ENCODE measurements around the gene HEXIM1. TPM values are rescaled to one million over a fixed set of nuclear protein-coding genes. Genes with fewer than 3 reads are reported as not detected.

HEXIM1 gene
- total RNA-seq, 2 experiments from 2014 or later: 40.2 to 42.4 TPM

- H3K27me3 Mint-ChIP-seq: no peaks in the 10 kb centered on the region
- CTCF ChIA-PET: interaction anchor here (1.8 kb wide), 1 partner anchor 28 kb away, joined by 7 read pairs; the partner anchor contains the start of gene ACBD4
- peaks cover 16% of the 10 kb centered on the region for H3K36me3 Mint-ChIP-seq
- DNase-seq (no peak), ATAC-seq (no peak)
- no peak overlapping the region for H3K27ac Mint-ChIP-seq
- H3K9me3 Mint-ChIP-seq (ENCODE audit: low read depth): no peaks in the 10 kb centered on the region
- no peaks in the 10 kb centered on the region for H3K4me1 Mint-ChIP-seq
- no peak overlapping the region for H3K4me3 Mint-ChIP-seq
Measured at GRCh38 chr17:45107293-45108010, 40.8 kb upstream of the HEXIM1 start.

GRCh38 chr17:45108051-45108450 lies 40.2 kb upstream of the HEXIM1 start:
- H3K4me1 Mint-ChIP-seq: no peaks in the 10 kb centered on the region

GRCh38 chr17:45108595-45109521 lies 39.4 kb upstream of the HEXIM1 start:
- DNase-seq (no peak), ATAC-seq (no peak)
- Mint-ChIP-seq H3K27ac (no peak overlapping the region), H3K27me3 (no peaks in the 10 kb centered on the region), H3K36me3 (peaks cover 7% of the 10 kb centered on the region), H3K4me3 (no peak overlapping the region), H3K9me3 (ENCODE audit: low read depth) (no peaks in the 10 kb centered on the region), H3K4me1 (no peaks in the 10 kb centered on the region)
- CTCF ChIA-PET: interaction anchor here (1.4 to 1.8 kb wide), 2 partner anchors 10 to 27 kb away, joined by 7 to 9 read pairs; partner anchors contain the start of gene ACBD4

More at GRCh38 chr17:45108051-45108450, 40.2 kb upstream of the HEXIM1 start:
- CTCF ChIA-PET: interaction anchor here (1.4 to 1.8 kb wide), 2 partner anchors 9 to 27 kb away, joined by 7 to 9 read pairs; partner anchors contain the start of gene ACBD4
- ATAC-seq: no peak
- Mint-ChIP-seq H3K9me3 (ENCODE audit: low read depth) (no peaks in the 10 kb centered on the region), H3K4me3 (no peak overlapping the region), H3K36me3 (peaks cover 12% of the 10 kb centered on the region), H3K27ac (no peak overlapping the region), H3K27me3 (no peaks in the 10 kb centered on the region)
- DNase-seq: no peak

GRCh38 chr17:45110676-45111611 lies 37.3 kb upstream of the HEXIM1 start:
- Mint-ChIP-seq H3K4me3 (no peak overlapping the region), H3K4me1 (no peaks in the 10 kb centered on the region), H3K9me3 (ENCODE audit: low read depth) (no peaks in the 10 kb centered on the region), H3K27ac (no peak overlapping the region), H3K27me3 (no peaks in the 10 kb centered on the region), H3K36me3 (no peaks in the 10 kb centered on the region)
- no peak for ATAC-seq
- CTCF ChIA-PET: no interaction called here
- DNase-seq: no peak

GRCh38 chr17:45111850-45112249 lies 36.4 kb upstream of the HEXIM1 start:
- Mint-ChIP-seq H3K27me3 (peaks cover 3% of the 10 kb centered on the region), H3K4me1 (no peaks in the 10 kb centered on the region), H3K4me3 (no peak overlapping the region), H3K9me3 (ENCODE audit: low read depth) (no peaks in the 10 kb centered on the region), H3K36me3 (no peaks in the 10 kb centered on the region), H3K27ac (no peak overlapping the region)
- ATAC-seq (no peak), DNase-seq (no peak)
- CTCF ChIA-PET: interaction anchor here (1.6 kb wide), 1 partner anchor 12 kb away, joined by 5 read pairs; no protein-coding TSS in a partner anchor

- H3K4me1 Mint-ChIP-seq: no peaks in the 10 kb centered on the region
- no peaks in the 10 kb centered on the region for H3K9me3 Mint-ChIP-seq (ENCODE audit: low read depth)
- CTCF ChIA-PET: interaction anchor here (1.6 kb wide), 1 partner anchor 13 kb away, joined by 5 read pairs; no protein-coding TSS in a partner anchor
- H3K27me3 Mint-ChIP-seq: peaks cover 3% of the 10 kb centered on the region
- DNase-seq (no peak), ATAC-seq (no peak)
- H3K27ac Mint-ChIP-seq: no peak overlapping the region
- H3K4me3 Mint-ChIP-seq: no peak overlapping the region
- no peaks in the 10 kb centered on the region for H3K36me3 Mint-ChIP-seq
Measured at GRCh38 chr17:45112559-45113423, 35.5 kb upstream of the HEXIM1 start.

GRCh38 chr17:45113424-45113754 lies 34.9 kb upstream of the HEXIM1 start:
- H3K27me3 Mint-ChIP-seq: peaks cover 3% of the 10 kb centered on the region
- ATAC-seq (no peak), DNase-seq (no peak)
- no peak overlapping the region for H3K4me3 Mint-ChIP-seq
- no peaks in the 10 kb centered on the region for H3K36me3 Mint-ChIP-seq
- no peaks in the 10 kb centered on the region for H3K9me3 Mint-ChIP-seq (ENCODE audit: low read depth)
- CTCF ChIA-PET: no interaction called here
- H3K4me1 Mint-ChIP-seq: no peaks in the 10 kb centered on the region
- no peak overlapping the region for H3K27ac Mint-ChIP-seq

GRCh38 chr17:45114117-45114932 lies 34.0 kb upstream of the HEXIM1 start:
- no peaks in the 10 kb centered on the region for H3K4me1 Mint-ChIP-seq

GRCh38 chr17:45115015-45115625 lies 33.2 kb upstream of the HEXIM1 start:
- no peaks in the 10 kb centered on the region for H3K36me3 Mint-ChIP-seq
- peaks cover 3% of the 10 kb centered on the region for H3K27me3 Mint-ChIP-seq
- H3K9me3 Mint-ChIP-seq (ENCODE audit: low read depth): no peaks in the 10 kb centered on the region
- no peak overlapping the region for H3K4me3 Mint-ChIP-seq
- CTCF ChIA-PET: interaction anchor here (1.2 to 3.3 kb wide), 3 partner anchors 17 to 20 kb away, joined by 4 to 15 read pairs (median 9); partner anchors contain the start of genes ACBD4 and PLCD3
- H3K4me1 Mint-ChIP-seq: no peaks in the 10 kb centered on the region
- H3K27ac Mint-ChIP-seq: no peak overlapping the region
- DNase-seq (no peak), ATAC-seq (no peak)

More at GRCh38 chr17:45114117-45114932, 34.0 kb upstream of the HEXIM1 start:
- H3K27me3 Mint-ChIP-seq: peaks cover 3% of the 10 kb centered on the region
- no peak overlapping the region for H3K27ac Mint-ChIP-seq
- no peak overlapping the region for H3K4me3 Mint-ChIP-seq
- ATAC-seq (no peak), DNase-seq (no peak)
- H3K36me3 Mint-ChIP-seq: no peaks in the 10 kb centered on the region
- H3K9me3 Mint-ChIP-seq (ENCODE audit: low read depth): no peaks in the 10 kb centered on the region
- CTCF ChIA-PET: interaction anchor here (0.6 to 2.9 kb wide), 3 partner anchors 18 to 176 kb away, joined by 3 to 9 read pairs (median 4); partner anchors contain the start of genes ACBD4 and PLCD3

GRCh38 chr17:45115871-45116270 lies 32.4 kb upstream of the HEXIM1 start:
- H3K4me3 Mint-ChIP-seq: no peak overlapping the region
- CTCF ChIA-PET: interaction anchor here (2.9 to 3.3 kb wide), 2 partner anchors 16 to 19 kb away, joined by 9 to 15 read pairs; partner anchors contain the start of genes ACBD4 and PLCD3
- peaks cover 3% of the 10 kb centered on the region for H3K27me3 Mint-ChIP-seq
- H3K36me3 Mint-ChIP-seq: no peaks in the 10 kb centered on the region
- no peak for DNase-seq
- no peak overlapping the region for H3K27ac Mint-ChIP-seq
- H3K9me3 Mint-ChIP-seq (ENCODE audit: low read depth): no peaks in the 10 kb centered on the region
- ATAC-seq: no peak
- H3K4me1 Mint-ChIP-seq: no peaks in the 10 kb centered on the region

GRCh38 chr17:45116434-45117016 lies 31.8 kb upstream of the HEXIM1 start:
- ATAC-seq: no peak
- DNase-seq: no peak
- Mint-ChIP-seq H3K27me3 (peaks cover 6% of the 10 kb centered on the region), H3K4me1 (no peaks in the 10 kb centered on the region), H3K36me3 (no peaks in the 10 kb centered on the region), H3K9me3 (ENCODE audit: low read depth) (no peaks in the 10 kb centered on the region), H3K27ac (no peak overlapping the region), H3K4me3 (no peak overlapping the region)
- CTCF ChIA-PET: interaction anchor here (2.9 to 3.3 kb wide), 3 partner anchors 15 to 19 kb away, joined by 9 to 15 read pairs (median 14); partner anchors contain the start of genes ACBD4 and PLCD3
